IMR-90 (cell line): ENCODE results near the gene REXO1. TPM values are rescaled to one million over a fixed set of nuclear protein-coding genes. Genes with fewer than 3 reads are reported as not detected.

Experiments used
- ATAC-seq: fragments of 200-7000 bp; cut with Tn5 transposase; 2 replicates; pipeline ENCODE4 v1.9.1; 2020; ENCODE audit warnings: low read depth, mild to moderate bottlenecking, moderate library complexity
- BruUV-seq: library from RNA; stranded (reverse); fragments of 400-500 nt; replicated peaks from 2 replicates; lab custom pipeline; 2021; lab: Mats Ljungman, UMichigan
- CTCF ChIA-PET: fragments of 300-600 bp; formaldehyde crosslinking; extraction: SDS; loops from one replicate; lab custom pipeline; 2021; ENCODE audit warnings: antibody characterized with exemption; lab: Yijun Ruan, JAX
- POLR2A ChIA-PET: fragments of 300-600 bp; sonication (Branson Sonifier 250); formaldehyde crosslinking; loops from one replicate; lab custom pipeline; 2022; ENCODE audit warnings: antibody characterized with exemption; ENCODE audit not compliant: unreplicated experiment; lab: Charles Lee
- DNase-seq: peaks from one replicate; pipeline ENCODE4 v3.0.0; 2013
- H2AFZ ChIP-seq: replicated peaks from 2 replicates; pipeline ENCODE3; 2013; ENCODE audit warnings: low read length, mild to moderate bottlenecking; ENCODE audit not compliant: poor library complexity
- H2AK5ac ChIP-seq: 2 replicates; pipeline ENCODE4 v1.6.1; 2013; ENCODE audit warnings: low read depth, low read length, inconsistent platforms
- H2AK9ac ChIP-seq: replicated peaks from 2 replicates; pipeline ENCODE3; 2013; ENCODE audit warnings: mild to moderate bottlenecking, low read depth, low read length, moderate library complexity; ENCODE audit not compliant: poor library complexity
- H2BK120ac ChIP-seq: 2 replicates; pipeline ENCODE4 v1.6.1; 2013; ENCODE audit warnings: low read depth, low read length, inconsistent platforms
- H2BK15ac ChIP-seq: 3 replicates; pipeline ENCODE4 v1.6.1; 2013; ENCODE audit warnings: low read depth, low read length, inconsistent platforms
- H2BK20ac ChIP-seq: 2 replicates; pipeline ENCODE4 v1.6.1; 2013; ENCODE audit warnings: low read depth, mild to moderate bottlenecking, inconsistent platforms, low read length, moderate library complexity
- H2BK5ac ChIP-seq: 2 replicates; pipeline ENCODE4 v1.6.1; 2013; ENCODE audit warnings: mild to moderate bottlenecking, low read depth, low read length, inconsistent platforms; ENCODE audit not compliant: poor library complexity, severe bottlenecking
- H3K14ac ChIP-seq: replicated peaks from 2 replicates; pipeline ENCODE4 v1.6.1; 2013; ENCODE audit warnings: low read depth, low read length, inconsistent platforms
- H3K18ac ChIP-seq: 2 replicates; pipeline ENCODE4 v1.6.1; 2013; ENCODE audit warnings: low read depth, low read length, control low read depth
- H3K23ac ChIP-seq: 2 replicates; pipeline ENCODE4 v1.6.1; 2013; ENCODE audit warnings: low read depth, low read length, inconsistent platforms
- H3K27ac ChIP-seq: 2 replicates; pipeline ENCODE4 v1.5.1; 2013; ENCODE audit warnings: mild to moderate bottlenecking, control low read depth, low read length; ENCODE audit not compliant: insufficient read depth
- H3K27me3 ChIP-seq: 2 replicates; pipeline ENCODE4 v1.6.1; 2013; ENCODE audit warnings: low read length; ENCODE audit not compliant: control insufficient read depth, insufficient read depth
- H3K36me3 ChIP-seq: 2 replicates; pipeline ENCODE4 v1.6.1; 2013; ENCODE audit warnings: low read length, mixed read lengths; ENCODE audit not compliant: control insufficient read depth, insufficient read depth
- H3K4ac ChIP-seq: 2 replicates; pipeline ENCODE4 v1.6.1; 2013; ENCODE audit warnings: low read depth, low read length, inconsistent platforms
- H3K4me1 ChIP-seq: 2 replicates; pipeline ENCODE4 v1.6.1; 2013; ENCODE audit warnings: low read length, mixed read lengths; ENCODE audit not compliant: control insufficient read depth, insufficient read depth
- H3K4me2 ChIP-seq: 2 replicates; pipeline ENCODE4 v1.6.1; 2013; ENCODE audit warnings: low read depth, mild to moderate bottlenecking, control low read depth, low read length, moderate library complexity
- H3K4me3 ChIP-seq: 2 replicates; pipeline ENCODE4 v1.5.1; 2013; ENCODE audit warnings: low read depth, mild to moderate bottlenecking, control low read depth, low read length, moderate library complexity; ENCODE audit not compliant: insufficient read depth
- H3K56ac ChIP-seq: 2 replicates; pipeline ENCODE4 v1.6.1; 2013; ENCODE audit warnings: low read length, inconsistent platforms; ENCODE audit not compliant: insufficient read depth; ENCODE audit errors: extremely low read depth
- H3K79me1 ChIP-seq, 2 experiments: 2 replicates each; pipeline ENCODE4 v1.6.1; 2013; ENCODE audit warnings: low read length in 2 of 2, inconsistent platforms in 1 of 2, low read depth in 1 of 2
- H3K9ac ChIP-seq: 2 replicates; pipeline ENCODE4 v1.6.1; 2013; ENCODE audit warnings: low read depth, low read length, control low read depth
- H3K9me1 ChIP-seq: 2 replicates; pipeline ENCODE4 v1.6.1; 2013; ENCODE audit warnings: low read length, inconsistent platforms; ENCODE audit not compliant: insufficient read depth
- H3K9me3 ChIP-seq: 2 replicates; pipeline ENCODE4 v1.6.1; 2013; ENCODE audit warnings: low read length; ENCODE audit not compliant: control insufficient read depth, insufficient read depth
- H4K20me1 ChIP-seq: 2 replicates; pipeline ENCODE4 v1.6.1; 2013; ENCODE audit warnings: low read length, inconsistent platforms; ENCODE audit not compliant: insufficient read depth
- H4K5ac ChIP-seq: 2 replicates; pipeline ENCODE4 v1.6.1; 2013; ENCODE audit warnings: mild to moderate bottlenecking, low read depth, low read length, control low read depth
- H4K8ac ChIP-seq, 2 experiments: 2 replicates each; pipeline ENCODE4 v1.6.1; 2013; ENCODE audit warnings: low read depth in 2 of 2, low read length in 2 of 2, control low read depth in 1 of 2, inconsistent platforms in 1 of 2
- H4K91ac ChIP-seq: 2 replicates; pipeline ENCODE4 v1.6.1; 2013; ENCODE audit warnings: low read depth, low read length, inconsistent platforms; ENCODE audit not compliant: insufficient read depth
- BHLHE40 ChIP-seq: fragments of 150-350 bp; IDR thresholded peaks from 2 replicates; pipeline ENCODE4 v1.6.1; 2016; ENCODE audit warnings: mild to moderate bottlenecking, low read depth, low read length
- FOS ChIP-seq: fragments of 150-350 bp; IDR thresholded peaks from 2 replicates; pipeline ENCODE4 v1.6.1; 2016; ENCODE audit warnings: low read depth, low read length
- POLR2A ChIP-seq: IDR thresholded peaks from 2 replicates; pipeline ENCODE4 v1.6.1; 2012; ENCODE audit warnings: mild to moderate bottlenecking, low read depth, low read length
- WGBS, 2 experiments: methylation state at CpG; one replicate each; pipeline versions ENCODE4 v1.1.5 to v1.1.7; 2013; ENCODE audit warnings: missing lambda C conversion rate in 2 of 2; ENCODE audit not compliant: insufficient read length in 1 of 2; ENCODE audit errors: extremely low coverage in 2 of 2; 5-methylcytosine and 5-hydroxymethylcytosine counted together
- dilution Hi-C: fragments of 300-500 bp; cut with HindIII; formaldehyde crosslinking; loops from one replicate; pipeline ENCODE4 v1.14.3; 2018; ENCODE audit warnings: low sequenced_read_pairs; ENCODE audit not compliant: unreplicated experiment
- in situ Hi-C: fragments of 300-500 bp; cut with MboI; formaldehyde crosslinking; loops from 3 replicates; pipeline ENCODE4 v1.14.3; 2019; ENCODE audit warnings: low sequenced_read_pairs, inconsistent platforms, mixed read lengths
- intact Hi-C: fragments of 100-400 bp; cut with micrococcal nuclease; formaldehyde crosslinking; loops from 2 replicates; pipeline ENCODE4 v1.10.0; 2022
- polyA plus RNA-seq, 3 experiments: library from polyadenylated mRNA; depleted of rRNA; stranded (reverse); fragments of >200 nt; gene quantifications; 2 replicates each; pipeline ENCODE4 v1.2.3, GENCODE V29; 2012; ENCODE audit warnings: low replicate concordance in 1 of 3
- total RNA-seq: library from RNA; depleted of rRNA; stranded (reverse); fragments of >200 nt; gene quantifications from 2 replicates; pipeline ENCODE4 v1.2.3, GENCODE V29; 2012
- TF ChIP-seq, protein P1 (sequence below): conservative IDR thresholded peaks from 2 replicates; pipeline ENCODE4 v1.5.1; 2012; ENCODE audit warnings: mild to moderate bottlenecking, low read depth, low read length, improper control_type of control experiment
- TF ChIP-seq, protein P2 (sequence below): fragments of 150-350 bp; IDR thresholded peaks from 2 replicates; pipeline ENCODE4 v1.6.1; 2017; ENCODE audit warnings: mild to moderate bottlenecking, antibody characterized with exemption, low read length, low read depth

The REXO1 gene
- total and polyA plus RNA-seq, 2 of the 4 experiments (the other 2 are of a cell fraction) = 1.4 to 63.7 TPM

GRCh38 chr19:1863638-1864479, 15.6 kb upstream of the REXO1 start (continued):
- TF ChIP-seq, protein P1, sequence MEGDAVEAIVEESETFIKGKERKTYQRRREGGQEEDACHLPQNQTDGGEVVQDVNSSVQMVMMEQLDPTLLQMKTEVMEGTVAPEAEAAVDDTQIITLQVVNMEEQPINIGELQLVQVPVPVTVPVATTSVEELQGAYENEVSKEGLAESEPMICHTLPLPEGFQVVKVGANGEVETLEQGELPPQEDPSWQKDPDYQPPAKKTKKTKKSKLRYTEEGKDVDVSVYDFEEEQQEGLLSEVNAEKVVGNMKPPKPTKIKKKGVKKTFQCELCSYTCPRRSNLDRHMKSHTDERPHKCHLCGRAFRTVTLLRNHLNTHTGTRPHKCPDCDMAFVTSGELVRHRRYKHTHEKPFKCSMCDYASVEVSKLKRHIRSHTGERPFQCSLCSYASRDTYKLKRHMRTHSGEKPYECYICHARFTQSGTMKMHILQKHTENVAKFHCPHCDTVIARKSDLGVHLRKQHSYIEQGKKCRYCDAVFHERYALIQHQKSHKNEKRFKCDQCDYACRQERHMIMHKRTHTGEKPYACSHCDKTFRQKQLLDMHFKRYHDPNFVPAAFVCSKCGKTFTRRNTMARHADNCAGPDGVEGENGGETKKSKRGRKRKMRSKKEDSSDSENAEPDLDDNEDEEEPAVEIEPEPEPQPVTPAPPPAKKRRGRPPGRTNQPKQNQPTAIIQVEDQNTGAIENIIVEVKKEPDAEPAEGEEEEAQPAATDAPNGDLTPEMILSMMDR = no peak
- peak; percentile 73 for TF ChIP-seq BHLHE40

DNA sequence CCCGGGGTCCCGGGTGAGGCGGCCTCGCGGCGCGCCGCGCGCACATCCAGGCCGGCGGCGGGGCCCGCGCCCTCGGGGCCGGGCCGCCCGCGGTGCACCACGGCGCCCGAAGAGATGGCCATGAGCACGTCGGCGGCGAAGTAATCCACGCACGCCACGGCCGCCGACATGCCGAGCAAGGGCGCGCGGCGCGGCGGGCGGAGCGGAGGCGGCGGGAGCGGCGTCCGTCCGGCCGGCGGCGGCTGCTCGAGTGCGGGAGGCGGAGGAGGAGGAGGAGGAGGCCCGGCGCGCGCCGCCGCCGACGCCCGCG, 15.0 kb upstream of the REXO1 start, which contains the start of gene KLF16:
KLF16 (minus strand) TSS at position 252 of the 310 bp plus-strand sequence; CDS start at position 170, 82 bp downstream.
- no peak within 1 kb of the TSS for H2BK120ac ChIP-seq
- H2BK15ac ChIP-seq = no peak within 1 kb of the TSS; the same call in 2 of the 3 replicates
- peak within 1 kb of the TSS; percentile 77 for H4K91ac ChIP-seq
- ChIA-PET CTCF (no interaction called here), POLR2A (no interaction called here)
- H3K9me1 ChIP-seq = no peaks in the 10 kb centered on the region; the same call in 1 of the 2 replicates
- 0% methylated on average over 38 of the region's 63 CpGs; no CpG with 5 or more reads in 1 of the 2 experiments for WGBS, 2 experiments
- no peaks in the 10 kb centered on the region for H3K9me3 ChIP-seq
- peak within 1 kb of the TSS; percentile 83 to 90 for H4K8ac ChIP-seq
- peaks cover 46% of the 10 kb centered on the region for H4K20me1 ChIP-seq
- H2AK9ac ChIP-seq = peak within 1 kb of the TSS; percentile 100
- no peak for DNase-seq
- H3K4me1 ChIP-seq = peaks cover 23% of the 10 kb centered on the region
- peak within 1 kb of the TSS; percentile 31; the same call in 1 of the 2 replicates for H3K18ac ChIP-seq
- peaks cover 4 to 49% of the 10 kb centered on the region in 2 experiments; a peak in 3 of 4 replicates for H3K79me1 ChIP-seq
- intact Hi-C loops (no loop called here), in situ Hi-C loops (no loop called here), dilution Hi-C loops (no loop called here)
- TF ChIP-seq POLR2A = peak; percentile 91
- no peak for TF ChIP-seq FOS
- TF ChIP-seq, protein P2, sequence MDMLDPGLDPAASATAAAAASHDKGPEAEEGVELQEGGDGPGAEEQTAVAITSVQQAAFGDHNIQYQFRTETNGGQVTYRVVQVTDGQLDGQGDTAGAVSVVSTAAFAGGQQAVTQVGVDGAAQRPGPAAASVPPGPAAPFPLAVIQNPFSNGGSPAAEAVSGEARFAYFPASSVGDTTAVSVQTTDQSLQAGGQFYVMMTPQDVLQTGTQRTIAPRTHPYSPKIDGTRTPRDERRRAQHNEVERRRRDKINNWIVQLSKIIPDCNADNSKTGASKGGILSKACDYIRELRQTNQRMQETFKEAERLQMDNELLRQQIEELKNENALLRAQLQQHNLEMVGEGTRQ = no peak
- peak within 1 kb of the TSS; percentile 98 for H3K4me3 ChIP-seq
- peak within 1 kb of the TSS; percentile 74 for H3K14ac ChIP-seq
- ATAC-seq = peak; percentile 0
- H3K36me3 ChIP-seq = no peaks in the 10 kb centered on the region
- H3K56ac ChIP-seq = peak within 1 kb of the TSS; percentile 86
- peak within 1 kb of the TSS; percentile 91 for H3K27ac ChIP-seq
- BruUV-seq = no TSS peak
- peak within 1 kb of the TSS; percentile 90 for H2AK5ac ChIP-seq
- H3K23ac ChIP-seq = peak within 1 kb of the TSS; percentile 76; the same call in 1 of the 2 replicates
- peak within 1 kb of the TSS; percentile 91 for H3K4ac ChIP-seq
- peak within 1 kb of the TSS; percentile 88 for H3K9ac ChIP-seq
- no peak within 1 kb of the TSS for H2BK20ac ChIP-seq
- H2BK5ac ChIP-seq = peak within 1 kb of the TSS; percentile 90
- H2AFZ ChIP-seq = peak within 1 kb of the TSS; percentile 98
- peak within 1 kb of the TSS; percentile 64 for H4K5ac ChIP-seq
- peak within 1 kb of the TSS; percentile 89 for H3K4me2 ChIP-seq
- H3K27me3 ChIP-seq = no peaks in the 10 kb centered on the region
